ENCODE results near the gene ARHGAP24. TPM values are rescaled to one million over a fixed set of nuclear protein-coding genes. Genes with fewer than 3 reads are reported as not detected.

The ARHGAP24 gene
- total and polyA plus RNA-seq, 10 of the 15 experiments (the other 5 are each of a cell fraction or from before 2014, with no cell fraction given) = 0.10 to 4.2 (median 0.52) TPM

DNA sequence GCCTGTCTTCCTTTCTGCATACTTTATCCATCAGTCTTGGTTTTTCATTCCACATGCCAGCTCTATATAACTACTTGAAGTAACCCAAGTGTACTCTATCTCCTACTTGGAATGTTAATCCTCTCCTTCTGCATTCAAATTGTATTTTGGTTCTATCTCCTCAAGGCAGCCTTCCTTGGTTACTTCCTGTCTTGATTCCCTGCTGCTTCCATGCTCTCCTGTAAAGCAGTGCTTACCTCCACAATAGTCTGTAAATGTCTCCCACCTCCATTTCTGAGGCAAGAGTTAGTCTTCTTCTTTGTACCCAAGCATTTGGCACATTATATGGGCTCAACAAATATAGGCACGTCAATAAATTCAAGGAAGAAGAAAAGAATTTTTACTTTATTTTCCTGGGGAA is 298.4 kb downstream of the ARHGAP24 start:
- H4K20me1 ChIP-seq (ENCODE audit: control insufficient read depth, insufficient read depth) = no peaks in the 10 kb centered on the region
- ATAC-seq (no peak), DNase-seq (ENCODE audit: low read depth, low spot score) (no peak), FAIRE-seq (no peak)
- CTCF ChIA-PET = no interaction called here
- H3K79me2 ChIP-seq (ENCODE audit: control insufficient read depth, insufficient read depth, low read length) = no peaks in the 10 kb centered on the region
- no peak overlapping the region for H3K4me2 ChIP-seq (ENCODE audit: control insufficient read depth, insufficient read depth)
- H3K9ac ChIP-seq (ENCODE audit: control insufficient read depth, insufficient read depth, low read length) = no peak overlapping the region
- no TSS peak for BruUV-seq (replicated peaks)
- H3K27me3 ChIP-seq (replicated peaks in 1 of 2; ENCODE audit: control insufficient read depth in 2 of 2, insufficient read depth in 2 of 2, low read length in 1 of 2) = no peaks in the 10 kb centered on the region; a peak in 1 of 4 replicates
- WGBS (ENCODE audit: insufficient coverage, insufficient replicate concordance, low lambda C conversion rate, missing lambda C conversion rate) = 0% methylated on average over 1 of the region's 1 CpG
- SMC1A ChIA-PET (ENCODE audit: uncharacterized antibody, unreplicated experiment) = interaction anchor here (1.3 to 1.8 kb wide), 2 partner anchors 9 to 24 kb away, joined by 3 to 4 read pairs; no protein-coding TSS in a partner anchor
- RAD21 ChIA-PET (ENCODE audit: unreplicated experiment) = no interaction called here
- no peaks in the 10 kb centered on the region for H3K9me3 ChIP-seq (replicated peaks; ENCODE audit: control insufficient read depth, insufficient read depth, low read length)
- in situ Hi-C loops (cut with MboI) = no loop called here
- POLR2A ChIA-PET = no interaction called here
- no peak overlapping the region for H3K4me3 ChIP-seq
- intact Hi-C loops (cut with micrococcal nuclease; ENCODE audit: unreplicated experiment) = no loop called here
- no peak overlapping the region for H3K27ac ChIP-seq (ENCODE audit: control insufficient read depth, insufficient read depth)
- no peaks in the 10 kb centered on the region for H3K36me3 ChIP-seq (ENCODE audit: control insufficient read depth in 2 of 2, insufficient read depth in 2 of 2, low read length in 1 of 2)
- H2AFZ ChIP-seq (ENCODE audit: control insufficient read depth, low read depth, low read length) = no peak overlapping the region
- peaks cover 4% of the 10 kb centered on the region; the same call in 1 of the 2 replicates for H3K4me1 ChIP-seq (ENCODE audit: control insufficient read depth, insufficient read depth, low read length)
- TF ChIP-seq POLR2A (IDR thresholded peaks at IDR 0.05; ENCODE audit: low read depth, low read length) (no peak), CBX3 (IDR thresholded peaks at IDR 0.05; ENCODE audit: borderline replicate concordance, low read depth) (no peak), PRDM15 (CRISPR knock-in tag; IDR thresholded peaks at IDR 0.05) (no peak), SREBF1 (IDR thresholded peaks at IDR 0.05; ENCODE audit: low read length) (no peak), ZBTB33 (IDR thresholded peaks at IDR 0.05) (no peak), ATF7 (IDR thresholded peaks at IDR 0.05; ENCODE audit: low read depth) (no peak), IKZF2 (IDR thresholded peaks at IDR 0.05) (no peak), NFYB (IDR thresholded peaks at IDR 0.05; ENCODE audit: insufficient read depth, low read depth, low read length) (no peak), RUNX3 (IDR thresholded peaks at IDR 0.05; ENCODE audit: low read length) (no peak), ATF3 (IDR thresholded peaks at IDR 0.05; ENCODE audit: borderline replicate concordance, extremely low read depth, low read depth, low read length) (no peak), NBN (IDR thresholded peaks at IDR 0.05) (no peak), SREBF2 (IDR thresholded peaks at IDR 0.05; ENCODE audit: low read length) (no peak)
- TF ChIP-seq, protein P1, sequence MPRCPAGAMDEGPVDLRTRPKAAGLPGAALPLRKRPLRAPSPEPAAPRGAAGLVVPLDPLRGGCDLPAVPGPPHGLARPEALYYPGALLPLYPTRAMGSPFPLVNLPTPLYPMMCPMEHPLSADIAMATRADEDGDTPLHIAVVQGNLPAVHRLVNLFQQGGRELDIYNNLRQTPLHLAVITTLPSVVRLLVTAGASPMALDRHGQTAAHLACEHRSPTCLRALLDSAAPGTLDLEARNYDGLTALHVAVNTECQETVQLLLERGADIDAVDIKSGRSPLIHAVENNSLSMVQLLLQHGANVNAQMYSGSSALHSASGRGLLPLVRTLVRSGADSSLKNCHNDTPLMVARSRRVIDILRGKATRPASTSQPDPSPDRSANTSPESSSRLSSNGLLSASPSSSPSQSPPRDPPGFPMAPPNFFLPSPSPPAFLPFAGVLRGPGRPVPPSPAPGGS (IDR thresholded peaks at IDR 0.05; ENCODE audit: borderline replicate concordance, insufficient read depth, low read depth, low read length, poor library complexity, severe bottlenecking) = no peak
- TF ChIP-seq, protein P2, sequence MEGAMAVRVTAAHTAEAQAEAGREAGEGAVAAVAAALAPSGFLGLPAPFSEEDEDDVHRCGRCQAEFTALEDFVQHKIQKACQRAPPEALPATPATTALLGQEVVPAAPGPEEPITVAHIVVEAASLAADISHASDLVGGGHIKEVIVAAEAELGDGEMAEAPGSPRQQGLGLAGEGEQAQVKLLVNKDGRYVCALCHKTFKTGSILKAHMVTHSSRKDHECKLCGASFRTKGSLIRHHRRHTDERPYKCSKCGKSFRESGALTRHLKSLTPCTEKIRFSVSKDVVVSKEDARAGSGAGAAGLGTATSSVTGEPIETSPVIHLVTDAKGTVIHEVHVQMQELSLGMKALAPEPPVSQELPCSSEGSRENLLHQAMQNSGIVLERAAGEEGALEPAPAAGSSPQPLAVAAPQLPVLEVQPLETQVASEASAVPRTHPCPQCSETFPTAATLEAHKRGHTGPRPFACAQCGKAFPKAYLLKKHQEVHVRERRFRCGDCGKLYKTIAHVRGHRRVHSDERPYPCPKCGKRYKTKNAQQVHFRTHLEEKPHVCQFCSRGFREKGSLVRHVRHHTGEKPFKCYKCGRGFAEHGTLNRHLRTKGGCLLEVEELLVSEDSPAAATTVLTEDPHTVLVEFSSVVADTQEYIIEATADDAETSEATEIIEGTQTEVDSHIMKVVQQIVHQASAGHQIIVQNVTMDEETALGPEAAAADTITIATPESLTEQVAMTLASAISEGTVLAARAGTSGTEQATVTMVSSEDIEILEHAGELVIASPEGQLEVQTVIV (IDR thresholded peaks at IDR 0.05; ENCODE audit: borderline replicate concordance, partially characterized antibody) = no peak
